Measurements from ENCODE around the gene APOBEC3G. TPM values are rescaled to one million over a fixed set of nuclear protein-coding genes. Genes with fewer than 3 reads are reported as not detected.

Gene APOBEC3G
- total RNA-seq, 1 donor from 2014 or later = 9.0 TPM

DNA sequence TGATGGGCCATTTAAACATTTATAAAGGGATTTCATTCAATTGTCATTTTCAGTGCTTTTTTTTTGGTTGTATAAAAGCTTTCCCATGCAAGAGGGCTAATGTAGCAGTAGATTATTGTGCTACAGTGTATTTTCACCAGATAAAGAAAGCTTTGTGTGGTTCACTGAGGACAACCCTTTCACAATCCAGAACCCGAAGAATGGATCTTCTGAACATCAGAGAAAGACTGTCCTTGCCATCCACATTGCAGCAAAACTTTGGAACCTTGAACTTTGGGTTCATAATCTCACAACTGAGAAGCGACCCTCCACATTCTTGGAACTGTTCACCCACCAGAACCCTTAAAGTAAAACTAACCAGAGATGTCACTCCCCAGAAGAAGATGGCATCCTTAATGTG, 29.3 kb downstream of the APOBEC3G start:
- TF ChIP-seq, protein P1, sequence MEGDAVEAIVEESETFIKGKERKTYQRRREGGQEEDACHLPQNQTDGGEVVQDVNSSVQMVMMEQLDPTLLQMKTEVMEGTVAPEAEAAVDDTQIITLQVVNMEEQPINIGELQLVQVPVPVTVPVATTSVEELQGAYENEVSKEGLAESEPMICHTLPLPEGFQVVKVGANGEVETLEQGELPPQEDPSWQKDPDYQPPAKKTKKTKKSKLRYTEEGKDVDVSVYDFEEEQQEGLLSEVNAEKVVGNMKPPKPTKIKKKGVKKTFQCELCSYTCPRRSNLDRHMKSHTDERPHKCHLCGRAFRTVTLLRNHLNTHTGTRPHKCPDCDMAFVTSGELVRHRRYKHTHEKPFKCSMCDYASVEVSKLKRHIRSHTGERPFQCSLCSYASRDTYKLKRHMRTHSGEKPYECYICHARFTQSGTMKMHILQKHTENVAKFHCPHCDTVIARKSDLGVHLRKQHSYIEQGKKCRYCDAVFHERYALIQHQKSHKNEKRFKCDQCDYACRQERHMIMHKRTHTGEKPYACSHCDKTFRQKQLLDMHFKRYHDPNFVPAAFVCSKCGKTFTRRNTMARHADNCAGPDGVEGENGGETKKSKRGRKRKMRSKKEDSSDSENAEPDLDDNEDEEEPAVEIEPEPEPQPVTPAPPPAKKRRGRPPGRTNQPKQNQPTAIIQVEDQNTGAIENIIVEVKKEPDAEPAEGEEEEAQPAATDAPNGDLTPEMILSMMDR (IDR thresholded peaks at IDR 0.05; ENCODE audit: unreplicated experiment) = no peak
- peaks cover 2% of the 10 kb centered on the region for H3K27me3 Mint-ChIP-seq (ENCODE audit: unreplicated experiment)
- no peak overlapping the region for H3K27ac Mint-ChIP-seq (ENCODE audit: unreplicated experiment)
- DNase-seq (ENCODE audit: low spot score) = no peak
- no peak overlapping the region for H3K4me3 Mint-ChIP-seq (ENCODE audit: unreplicated experiment)
- H3K4me1 Mint-ChIP-seq (ENCODE audit: unreplicated experiment) = peaks cover 5% of the 10 kb centered on the region
- H3K36me3 Mint-ChIP-seq (ENCODE audit: low read depth, unreplicated experiment) = no peaks in the 10 kb centered on the region
- no peaks in the 10 kb centered on the region for H3K9me3 Mint-ChIP-seq (ENCODE audit: unreplicated experiment)

DNA sequence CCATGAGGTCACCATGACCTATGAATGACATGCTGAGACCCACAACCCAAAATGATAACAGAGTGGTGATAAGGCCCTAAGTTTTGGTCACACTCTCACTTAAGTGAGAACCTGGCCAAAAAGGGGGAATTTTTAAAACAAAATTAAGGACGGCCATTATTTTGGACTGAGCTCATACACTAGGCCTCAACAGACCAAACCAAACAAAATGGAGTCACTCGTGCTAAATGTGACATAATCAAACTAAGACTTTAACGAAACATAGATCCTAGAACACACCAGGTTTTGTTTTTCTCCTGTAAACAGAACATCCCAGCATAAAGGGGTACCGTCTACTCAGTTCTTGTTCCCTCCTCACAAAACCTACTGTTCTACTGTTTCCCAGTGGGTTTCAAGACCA, 31.4 kb downstream of the APOBEC3G start:
- peaks cover 9% of the 10 kb centered on the region for H3K4me1 Mint-ChIP-seq (ENCODE audit: unreplicated experiment)
- H3K9me3 Mint-ChIP-seq (ENCODE audit: unreplicated experiment) = no peaks in the 10 kb centered on the region
- TF ChIP-seq, protein P1 (IDR thresholded peaks at IDR 0.05; ENCODE audit: unreplicated experiment) = no peak
- no peak overlapping the region for H3K4me3 Mint-ChIP-seq (ENCODE audit: unreplicated experiment)
- no peaks in the 10 kb centered on the region for H3K36me3 Mint-ChIP-seq (ENCODE audit: low read depth, unreplicated experiment)
- DNase-seq (ENCODE audit: low spot score) = no peak
- no peak overlapping the region for H3K27ac Mint-ChIP-seq (ENCODE audit: unreplicated experiment)
- peaks cover 2% of the 10 kb centered on the region for H3K27me3 Mint-ChIP-seq (ENCODE audit: unreplicated experiment)

DNA sequence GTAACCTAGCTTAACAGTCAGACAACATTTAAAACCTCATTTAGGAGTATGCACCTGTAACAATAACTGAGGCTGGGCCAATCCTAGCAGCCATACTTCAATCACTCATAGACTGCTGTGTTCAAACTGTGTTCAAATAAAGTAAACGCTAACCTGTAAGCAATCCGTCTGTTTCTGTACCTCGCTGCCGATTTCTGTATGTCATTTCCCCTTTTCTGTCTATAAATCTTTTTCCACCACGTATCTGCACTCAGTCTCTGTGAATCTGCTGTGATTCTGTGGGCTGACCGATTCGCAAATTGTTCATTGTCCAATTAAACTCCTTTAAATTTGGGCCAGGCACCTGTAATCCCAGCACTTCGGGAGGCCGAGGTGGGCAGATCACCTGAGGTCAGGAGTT, 32.3 kb downstream of the APOBEC3G start:
- Mint-ChIP-seq H3K4me1 (ENCODE audit: unreplicated experiment) (peaks cover 12% of the 10 kb centered on the region), H3K27ac (ENCODE audit: unreplicated experiment) (no peak overlapping the region), H3K9me3 (ENCODE audit: unreplicated experiment) (no peaks in the 10 kb centered on the region), H3K4me3 (ENCODE audit: unreplicated experiment) (no peak overlapping the region), H3K36me3 (ENCODE audit: low read depth, unreplicated experiment) (no peaks in the 10 kb centered on the region), H3K27me3 (ENCODE audit: unreplicated experiment) (peaks cover 2% of the 10 kb centered on the region)
- TF ChIP-seq, protein P1 (IDR thresholded peaks at IDR 0.05; ENCODE audit: unreplicated experiment) = no peak
- DNase-seq (ENCODE audit: low spot score) = no peak

DNA sequence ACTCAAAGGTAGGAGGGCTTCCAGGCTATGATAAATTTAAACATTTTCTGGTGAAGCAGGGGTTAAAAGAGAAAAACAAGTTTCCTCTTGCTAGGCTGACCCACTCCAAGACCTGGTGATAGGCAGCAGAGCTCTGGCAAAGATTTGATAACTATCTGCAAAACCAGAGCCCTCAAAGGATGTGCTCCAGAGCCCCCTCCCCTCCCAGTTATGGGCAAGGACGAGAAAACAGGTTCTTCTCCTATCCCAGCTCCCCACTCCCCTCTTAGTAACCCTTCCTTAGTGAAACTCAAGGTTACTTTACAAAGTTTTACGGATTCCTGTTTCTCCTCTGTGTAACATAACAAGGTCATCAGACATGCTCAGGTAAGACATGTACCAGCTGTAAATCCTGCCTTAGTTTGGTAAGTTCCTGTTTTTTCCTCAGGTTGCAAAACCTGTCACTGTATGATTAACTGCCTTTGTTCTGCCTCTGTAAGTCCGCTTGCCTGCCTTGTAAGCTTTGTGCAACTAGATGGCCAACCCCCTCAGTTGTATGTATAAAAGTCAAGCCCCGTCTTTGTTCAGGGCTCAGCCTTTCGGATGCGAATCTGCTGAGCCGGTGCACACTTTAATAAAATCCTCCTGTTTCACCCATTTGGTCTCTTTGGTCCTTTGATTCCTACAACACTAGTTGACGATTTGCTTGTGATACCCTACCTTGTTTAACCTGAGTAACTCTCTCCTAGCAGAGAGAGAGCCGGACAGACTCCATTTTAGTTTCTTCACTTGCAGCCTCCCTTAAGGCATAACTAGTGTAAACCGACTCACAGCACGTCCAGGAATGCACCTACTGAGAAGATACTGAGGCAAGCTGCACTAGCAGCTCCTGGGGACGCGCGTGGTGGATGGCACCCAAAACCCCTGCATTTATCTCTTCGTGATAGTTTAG, 33.8 kb downstream of the APOBEC3G start:
- Mint-ChIP-seq H3K27ac (ENCODE audit: unreplicated experiment) (peak overlapping the region; percentile 5), H3K4me1 (ENCODE audit: unreplicated experiment) (peaks cover 18% of the 10 kb centered on the region), H3K27me3 (ENCODE audit: unreplicated experiment) (peaks cover 2% of the 10 kb centered on the region), H3K9me3 (ENCODE audit: unreplicated experiment) (no peaks in the 10 kb centered on the region), H3K4me3 (ENCODE audit: unreplicated experiment) (no peak overlapping the region), H3K36me3 (ENCODE audit: low read depth, unreplicated experiment) (no peaks in the 10 kb centered on the region)
- TF ChIP-seq, protein P1 (IDR thresholded peaks at IDR 0.05; ENCODE audit: unreplicated experiment) = no peak
- no peak for DNase-seq (ENCODE audit: low spot score)

DNA sequence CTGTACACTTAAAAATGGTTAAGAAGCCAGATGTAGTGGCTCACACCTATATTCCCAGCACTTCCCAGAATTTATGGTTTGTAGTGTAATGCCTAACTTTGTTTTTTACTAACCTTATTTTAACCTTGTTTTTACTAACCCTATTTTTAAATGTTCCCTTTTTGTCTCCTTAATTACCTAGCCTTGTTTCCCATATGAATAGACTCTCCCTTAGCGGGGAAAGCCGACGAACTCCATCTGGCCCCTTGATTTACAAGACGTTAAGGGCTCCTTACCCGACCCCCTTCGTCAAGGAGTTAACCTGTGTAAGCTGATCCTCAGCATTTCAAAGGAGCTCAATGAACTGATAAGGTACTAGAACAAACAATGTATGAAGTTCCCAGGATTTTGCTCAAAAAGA, 37.0 kb downstream of the APOBEC3G start:
- no peak overlapping the region for H3K27ac Mint-ChIP-seq (ENCODE audit: unreplicated experiment)
- no peak for DNase-seq (ENCODE audit: low spot score)
- no peak overlapping the region for H3K4me3 Mint-ChIP-seq (ENCODE audit: unreplicated experiment)
- H3K36me3 Mint-ChIP-seq (ENCODE audit: low read depth, unreplicated experiment) = no peaks in the 10 kb centered on the region
- H3K27me3 Mint-ChIP-seq (ENCODE audit: unreplicated experiment) = peaks cover 2% of the 10 kb centered on the region
- H3K4me1 Mint-ChIP-seq (ENCODE audit: unreplicated experiment) = peaks cover 20% of the 10 kb centered on the region
- H3K9me3 Mint-ChIP-seq (ENCODE audit: unreplicated experiment) = no peaks in the 10 kb centered on the region
- TF ChIP-seq, protein P1 (IDR thresholded peaks at IDR 0.05; ENCODE audit: unreplicated experiment) = no peak

Measured in endothelial cell (in vitro differentiated cells).